Neural progenitor cell (in vitro differentiated cells): ENCODE results near the gene ADH5. TPM values are rescaled to one million over a fixed set of nuclear protein-coding genes. Genes with fewer than 3 reads are reported as not detected.

Experiments used
- DNase-seq: peaks from one replicate; pipeline ENCODE4 v3.0.0-alpha.2; 2016; ENCODE audit warnings: low spot score
- H2AFZ ChIP-seq: fragments of 200-600 bp; sonication (generic); replicated peaks from 2 replicates; pipeline ENCODE4 v1.6.1; 2016; ENCODE audit warnings: antibody characterized with exemption
- H3F3A ChIP-seq: fragments of 200-600 bp; sonication (generic); 2 replicates; pipeline ENCODE4 v1.6.1; 2016; ENCODE audit warnings: antibody characterized with exemption, low read depth
- H3K27ac ChIP-seq: fragments of 200-600 bp; sonication (generic); 2 replicates; pipeline ENCODE4 v1.5.1; 2016; ENCODE audit warnings: mild to moderate bottlenecking
- H3K27me3 ChIP-seq: fragments of 200-600 bp; sonication (generic); 2 replicates; pipeline ENCODE4 v1.6.1; 2016; ENCODE audit warnings: mild to moderate bottlenecking, moderate library complexity
- H3K36me3 ChIP-seq: fragments of 200-600 bp; sonication (generic); 2 replicates; pipeline ENCODE4 v1.5.1; 2016
- H3K4me1 ChIP-seq: fragments of 200-600 bp; sonication (generic); 2 replicates; pipeline ENCODE4 v1.6.1; 2016; ENCODE audit warnings: mixed run types
- H3K4me2 ChIP-seq: fragments of 200-600 bp; sonication (generic); 2 replicates; pipeline ENCODE4 v1.6.1; 2016
- H3K4me3 ChIP-seq: fragments of 200-600 bp; sonication (generic); 2 replicates; pipeline ENCODE4 v1.5.1; 2016
- H3K79me2 ChIP-seq: fragments of 200-600 bp; sonication (generic); 2 replicates; pipeline ENCODE4 v1.6.1; 2016; ENCODE audit warnings: low read depth
- H3K9ac ChIP-seq: fragments of 200-600 bp; sonication (generic); 2 replicates; pipeline ENCODE4 v1.6.1; 2016
- H3K9me3 ChIP-seq: fragments of 200-600 bp; sonication (generic); 2 replicates; pipeline ENCODE4 v1.5.1; 2016; ENCODE audit warnings: low read depth
- H4K20me1 ChIP-seq: fragments of 200-600 bp; sonication (generic); 2 replicates; pipeline ENCODE4 v1.6.1; 2016; ENCODE audit warnings: low read depth
- H3K27ac Mint-ChIP-seq: 3 replicates; pipeline ENCODE4 v1.8.0; 2021; ENCODE audit warnings: mixed read lengths
- H3K27me3 Mint-ChIP-seq: 2 replicates; pipeline ENCODE4 v1.8.0; 2022; ENCODE audit warnings: low read depth, mild to moderate bottlenecking, inconsistent platforms, moderate library complexity, mixed read lengths; ENCODE audit not compliant: insufficient read depth
- H3K36me3 Mint-ChIP-seq: 3 replicates; pipeline ENCODE4 v1.8.0; 2021; ENCODE audit warnings: mixed read lengths
- H3K4me1 Mint-ChIP-seq: 3 replicates; pipeline ENCODE4 v1.8.0; 2021; ENCODE audit warnings: mixed read lengths
- H3K4me3 Mint-ChIP-seq: 3 replicates; pipeline ENCODE4 v1.8.0; 2021; ENCODE audit warnings: mild to moderate bottlenecking, moderate library complexity, mixed read lengths
- H3K9me3 Mint-ChIP-seq: 3 replicates; pipeline ENCODE4 v1.8.0; 2020; ENCODE audit warnings: mixed read lengths
- EZH2 ChIP-seq: fragments of 200-600 bp; sonication (generic); IDR thresholded peaks from 2 replicates; pipeline ENCODE4 v1.6.1; 2017; ENCODE audit warnings: antibody characterized with exemption, mild to moderate bottlenecking, moderate library complexity
- EZH2phosphoT487 ChIP-seq: fragments of 200-600 bp; sonication (generic); IDR thresholded peaks from 2 replicates; pipeline ENCODE4 v1.6.1; 2017; ENCODE audit warnings: antibody characterized with exemption
- total RNA-seq: library from RNA; depleted of rRNA; stranded (reverse); fragments of >200 nt; gene quantifications from 2 replicates; pipeline ENCODE4 v1.2.3, GENCODE V29; 2015; ENCODE audit warnings: low replicate concordance
- TF ChIP-seq, protein P1 (sequence below): fragments of 200-600 bp; sonication (generic); IDR thresholded peaks from 2 replicates; pipeline ENCODE4 v1.5.1; 2017; ENCODE audit warnings: antibody characterized with exemption, mild to moderate bottlenecking

ADH5 gene
- total RNA-seq, result 287 and 473 TPM in 2 replicates

DNA sequence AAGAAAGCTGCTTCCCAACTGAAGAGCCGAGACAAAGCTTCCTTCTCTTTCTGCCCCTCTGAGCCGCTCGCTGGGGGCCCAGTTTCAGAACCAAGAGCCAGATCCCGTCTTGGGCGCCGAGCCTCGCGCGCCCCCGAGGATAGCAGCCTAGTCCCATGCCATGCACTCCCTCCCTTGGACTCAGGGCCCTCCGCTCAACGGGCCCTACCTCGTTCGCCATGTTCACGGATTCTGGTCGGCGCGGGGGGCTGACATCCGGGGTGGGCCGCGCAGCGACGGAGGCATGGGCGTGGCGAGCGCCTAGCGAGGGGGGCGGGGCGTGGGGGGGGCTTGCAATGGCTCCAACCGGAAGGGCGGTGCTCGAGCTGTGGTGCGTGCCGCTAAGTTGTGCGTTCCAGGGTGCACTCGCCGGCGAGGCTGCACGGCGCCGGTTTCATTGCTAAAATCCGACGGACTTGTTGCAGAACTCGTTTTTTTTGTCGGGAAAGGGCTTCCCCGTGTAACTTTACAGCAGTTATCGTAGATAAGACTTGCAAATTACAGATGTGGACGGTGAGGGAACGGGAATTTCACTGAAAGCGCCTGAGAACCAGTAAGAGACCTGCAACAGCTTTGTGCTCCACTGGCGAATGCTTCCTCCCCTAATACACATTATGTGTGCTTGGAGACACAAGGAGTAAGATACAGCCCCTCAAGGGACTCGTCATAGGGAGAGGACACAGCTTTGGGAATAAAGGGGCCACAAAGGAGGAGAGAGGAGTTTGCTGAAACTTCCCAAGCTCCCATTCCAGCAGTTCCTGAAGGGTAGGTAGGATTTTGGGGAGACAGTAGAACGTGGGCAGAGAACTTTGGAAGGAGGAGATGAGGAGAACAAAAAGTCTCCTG, at the start of gene ADH5:
TSS of gene ADH5 (minus strand) at position 308 of the 885 bp plus-strand sequence. CDS start at position 220, 88 bp downstream.
- peak within 1 kb of the TSS; percentile 96 for H3K4me3 Mint-ChIP-seq
- peak within 1 kb of the TSS; percentile 76 for H3K9ac ChIP-seq

DNA sequence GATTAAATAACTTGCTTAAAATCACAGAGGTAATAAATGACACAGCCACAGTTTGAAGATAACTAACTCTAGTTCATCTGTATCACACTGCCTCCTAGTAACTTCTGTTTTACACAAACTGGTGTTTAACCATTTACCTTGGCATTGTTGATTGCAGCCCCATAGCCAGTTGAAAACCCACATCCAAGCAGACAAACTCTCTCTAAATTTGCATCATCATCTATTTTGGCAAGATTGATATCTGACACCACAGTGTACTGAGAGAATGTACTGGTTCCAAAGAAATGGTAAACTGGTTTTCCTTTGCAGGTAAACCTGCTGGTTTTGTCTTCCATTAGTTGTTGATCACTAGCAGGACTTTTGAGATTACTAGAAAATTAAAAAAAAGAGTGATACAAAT, 47.7 kb upstream of the ADH5 start:
- H4K20me1 ChIP-seq, result no peaks in the 10 kb centered on the region
- Mint-ChIP-seq H3K4me3 (no peak overlapping the region), H3K36me3 (no peaks in the 10 kb centered on the region), H3K4me1 (no peaks in the 10 kb centered on the region), H3K27me3 (no peaks in the 10 kb centered on the region), H3K27ac (no peak overlapping the region), H3K9me3 (no peaks in the 10 kb centered on the region)
- no peaks in the 10 kb centered on the region for H3K79me2 ChIP-seq
- no peaks in the 10 kb centered on the region for H3K36me3 ChIP-seq
- no peaks in the 10 kb centered on the region for H3K27me3 ChIP-seq
- DNase-seq, result no peak
- H2AFZ ChIP-seq, result no peak overlapping the region
- TF ChIP-seq EZH2 (no peak), EZH2phosphoT487 (no peak)
- TF ChIP-seq, protein P1, sequence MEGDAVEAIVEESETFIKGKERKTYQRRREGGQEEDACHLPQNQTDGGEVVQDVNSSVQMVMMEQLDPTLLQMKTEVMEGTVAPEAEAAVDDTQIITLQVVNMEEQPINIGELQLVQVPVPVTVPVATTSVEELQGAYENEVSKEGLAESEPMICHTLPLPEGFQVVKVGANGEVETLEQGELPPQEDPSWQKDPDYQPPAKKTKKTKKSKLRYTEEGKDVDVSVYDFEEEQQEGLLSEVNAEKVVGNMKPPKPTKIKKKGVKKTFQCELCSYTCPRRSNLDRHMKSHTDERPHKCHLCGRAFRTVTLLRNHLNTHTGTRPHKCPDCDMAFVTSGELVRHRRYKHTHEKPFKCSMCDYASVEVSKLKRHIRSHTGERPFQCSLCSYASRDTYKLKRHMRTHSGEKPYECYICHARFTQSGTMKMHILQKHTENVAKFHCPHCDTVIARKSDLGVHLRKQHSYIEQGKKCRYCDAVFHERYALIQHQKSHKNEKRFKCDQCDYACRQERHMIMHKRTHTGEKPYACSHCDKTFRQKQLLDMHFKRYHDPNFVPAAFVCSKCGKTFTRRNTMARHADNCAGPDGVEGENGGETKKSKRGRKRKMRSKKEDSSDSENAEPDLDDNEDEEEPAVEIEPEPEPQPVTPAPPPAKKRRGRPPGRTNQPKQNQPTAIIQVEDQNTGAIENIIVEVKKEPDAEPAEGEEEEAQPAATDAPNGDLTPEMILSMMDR, result no peak
- no peaks in the 10 kb centered on the region for H3K9me3 ChIP-seq
- H3K4me3 ChIP-seq, result no peak overlapping the region
- H3K4me2 ChIP-seq, result no peak overlapping the region
- no peak overlapping the region for H3K27ac ChIP-seq
- H3K4me1 ChIP-seq, result no peaks in the 10 kb centered on the region
- no peak overlapping the region for H3K9ac ChIP-seq
- no peaks in the 10 kb centered on the region for H3F3A ChIP-seq

More for the DNA sequence above, at the start of gene ADH5:
- Histone ChIP-seq H3K4me3 (peak within 1 kb of the TSS; percentile 82), H3K27me3 (no peaks in the 10 kb centered on the region), H4K20me1 (peaks cover 12% of the 10 kb centered on the region), H3K36me3 (peaks cover 15% of the 10 kb centered on the region), H3K9me3 (no peaks in the 10 kb centered on the region), H3K4me2 (peak within 1 kb of the TSS; percentile 96), H3K27ac (peak within 1 kb of the TSS; percentile 95), H3K4me1 (peaks cover 13% of the 10 kb centered on the region), H3F3A (peaks cover 8% of the 10 kb centered on the region), H2AFZ (peak within 1 kb of the TSS; percentile 93), H3K79me2 (peaks cover 77% of the 10 kb centered on the region)
- TF ChIP-seq, protein P1, result no peak
- no peak for TF ChIP-seq EZH2
- TF ChIP-seq EZH2phosphoT487, result no peak
- DNase-seq, result peak; percentile 92
- Mint-ChIP-seq H3K27me3 (peaks cover 2% of the 10 kb centered on the region), H3K27ac (peak within 1 kb of the TSS; percentile 96), H3K36me3 (peaks cover 16% of the 10 kb centered on the region), H3K9me3 (peaks cover 5% of the 10 kb centered on the region), H3K4me1 (peaks cover 35% of the 10 kb centered on the region)

DNA sequence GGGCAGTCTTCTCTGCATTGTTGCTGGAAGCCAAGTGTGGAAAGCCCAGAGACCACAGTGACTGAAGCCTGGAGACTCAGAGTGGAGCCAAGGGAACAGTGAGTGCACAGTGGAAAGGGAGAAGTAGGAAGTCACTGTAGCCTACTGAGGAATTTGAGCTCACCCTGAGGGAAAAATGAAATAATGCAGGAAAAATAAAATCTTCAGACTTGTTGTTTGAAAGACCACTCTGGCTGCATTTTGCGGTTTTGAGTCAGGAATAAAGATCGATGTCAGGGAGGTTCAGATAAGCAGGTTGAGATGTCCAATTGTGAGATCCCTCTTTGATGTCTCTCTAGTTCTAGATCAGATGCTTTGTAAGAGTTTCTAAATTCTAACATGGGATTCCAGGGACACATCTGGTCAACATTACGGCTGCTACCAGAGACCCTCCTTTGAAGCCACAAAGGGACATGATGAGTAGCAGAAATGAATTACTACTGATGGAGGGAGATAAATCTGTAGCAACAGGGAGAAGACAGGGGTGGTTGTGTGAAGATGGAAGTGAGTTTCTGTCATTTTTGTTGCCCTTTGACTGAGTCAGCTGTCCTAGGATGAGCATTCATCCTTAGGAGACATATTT, 47.1 kb upstream of the ADH5 start:
- Histone ChIP-seq H3K36me3 (no peaks in the 10 kb centered on the region), H3K27me3 (no peaks in the 10 kb centered on the region), H3K79me2 (no peaks in the 10 kb centered on the region), H3K4me1 (no peaks in the 10 kb centered on the region), H3K4me2 (no peak overlapping the region), H4K20me1 (no peaks in the 10 kb centered on the region), H3K9me3 (no peaks in the 10 kb centered on the region), H3K4me3 (no peak overlapping the region), H2AFZ (no peak overlapping the region), H3K27ac (no peak overlapping the region), H3K9ac (no peak overlapping the region), H3F3A (no peaks in the 10 kb centered on the region)
- Mint-ChIP-seq H3K9me3 (no peaks in the 10 kb centered on the region), H3K36me3 (no peaks in the 10 kb centered on the region), H3K4me3 (no peak overlapping the region), H3K4me1 (no peaks in the 10 kb centered on the region), H3K27ac (no peak overlapping the region), H3K27me3 (no peaks in the 10 kb centered on the region)
- DNase-seq, result no peak
- TF ChIP-seq, protein P1, result no peak
- TF ChIP-seq EZH2phosphoT487 (no peak), EZH2 (no peak)
